ENCODE measurements around the gene REXO5. TPM values are rescaled to one million over a fixed set of nuclear protein-coding genes. Genes with fewer than 3 reads are reported as not detected.
A peak's percentile ranks its signal among the peaks of the same experiment; 100 is the strongest.
"Not testable (repeated sequence)": the region's sequence is repeated elsewhere in the genome, so short reads cannot be mapped to it uniquely, and the experiment has no call there.

REXO5 gene
- total RNA-seq, 4 donors from 2014 or later = 1.5 to 5.9 (median 4.1) TPM

- TF ChIP-seq CTCF (IDR thresholded peaks at IDR 0.05) = no peak
- no peak for TF ChIP-seq POLR2A (IDR thresholded peaks at IDR 0.05)
- TF ChIP-seq EP300 (IDR thresholded peaks at IDR 0.05) = no peak
- WGBS, 2 donors = 22% methylated on average over 10 of the region's 10 CpGs
- DNase-seq (ENCODE audit: low spot score in 2 of 2) = peak in 1 of 2 donors; percentile 53
- no peaks in the 10 kb centered on the region for H3K9me3 ChIP-seq
- H3K27ac ChIP-seq = peak within 1 kb of the TSS in 3 of 4 donors; percentile 40 to 72 (median 60)
- H3K4me1 ChIP-seq = peaks cover 0 to 4% (median 0%) of the 10 kb centered on the region in 4 donors
- H3K27me3 ChIP-seq = no peaks in the 10 kb centered on the region
- H3K4me3 ChIP-seq = peak within 1 kb of the TSS; percentile 17 to 44 (median 32)
- H3K36me3 ChIP-seq = no peaks in the 10 kb centered on the region
These were observed 42.7 kb upstream of the REXO5 start, which contains the start of gene ACSM3 for GRCh38 chr16:20763461-20764232. ACSM3 (plus strand) TSS chr16:20764014; CDS start chr16:20770035, 6,021 bp downstream.

- not testable (repeated sequence) for H3K27me3 ChIP-seq; H3K4me1 ChIP-seq; H3K4me3 ChIP-seq; H3K27ac ChIP-seq; H3K36me3 ChIP-seq; DNase-seq (ENCODE audit: low spot score in 2 of 2); H3K9me3 ChIP-seq
- WGBS, 2 donors = 79 to 86% methylated on average over 1 of the region's 1 CpG
These were observed 41.9 kb upstream of the REXO5 start for GRCh38 chr16:20764448-20764847.

DNA sequence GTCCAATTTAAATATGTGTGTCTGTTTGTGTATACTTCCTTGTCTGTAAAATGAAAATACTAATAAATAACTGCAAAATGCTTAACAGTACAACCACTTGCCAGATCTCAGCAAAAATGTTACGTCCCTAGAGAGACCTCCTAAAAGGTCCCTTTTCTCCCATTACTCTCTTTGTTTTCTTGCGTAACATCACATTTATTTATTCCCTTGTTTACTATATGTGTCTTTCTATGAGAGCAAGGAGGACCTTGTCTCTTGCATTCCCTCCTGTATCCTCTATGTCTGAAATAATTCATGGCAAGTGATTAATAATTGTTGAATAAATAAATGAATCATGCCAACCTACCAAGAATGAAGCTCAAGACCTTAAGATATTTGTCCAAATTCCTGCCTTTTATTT is 40.6 kb upstream of the REXO5 start:
- no peaks in the 10 kb centered on the region for H3K36me3 ChIP-seq
- H3K9me3 ChIP-seq = no peaks in the 10 kb centered on the region
- DNase-seq (ENCODE audit: low spot score in 2 of 2) = no peak
- 85 to 93% methylated on average over 2 of the region's 2 CpGs for WGBS, 2 donors
- H3K4me3 ChIP-seq = no peak overlapping the region
- no peaks in the 10 kb centered on the region for H3K27me3 ChIP-seq
- peaks cover 0 to 4% (median 0%) of the 10 kb centered on the region in 4 donors for H3K4me1 ChIP-seq
- TF ChIP-seq POLR2A (IDR thresholded peaks at IDR 0.05) (no peak), CTCF (IDR thresholded peaks at IDR 0.05) (no peak), EP300 (IDR thresholded peaks at IDR 0.05) (no peak)
- H3K27ac ChIP-seq = no peak overlapping the region

DNA sequence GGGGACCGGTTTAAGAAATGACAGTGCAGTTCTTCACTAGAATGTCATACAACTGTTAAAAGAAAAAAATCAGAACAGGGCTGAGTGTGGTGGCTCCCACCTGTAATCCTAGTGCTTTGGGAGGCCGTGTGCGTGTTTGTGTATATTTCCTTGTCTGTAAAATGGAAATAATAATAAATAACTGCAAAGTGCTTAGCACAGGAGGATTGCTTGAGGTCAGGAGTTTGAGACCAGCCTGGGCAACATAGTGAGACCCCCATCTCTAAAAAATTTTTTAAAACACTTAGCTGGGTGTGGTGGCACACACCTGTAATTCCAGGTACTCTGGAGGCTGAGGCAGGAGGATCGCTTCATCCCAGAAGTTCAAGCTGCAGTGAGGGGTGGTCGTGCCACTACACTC is 40.0 kb upstream of the REXO5 start:
- H3K27me3 ChIP-seq = no peaks in the 10 kb centered on the region
- no peak for DNase-seq (ENCODE audit: low spot score in 2 of 2)
- no peaks in the 10 kb centered on the region for H3K9me3 ChIP-seq
- H3K4me1 ChIP-seq = peaks cover 0 to 4% (median 0%) of the 10 kb centered on the region in 4 donors
- H3K27ac ChIP-seq = no peak overlapping the region
- WGBS, 2 donors = 93 to 95% methylated on average over 5 of the region's 5 CpGs
- TF ChIP-seq POLR2A (IDR thresholded peaks at IDR 0.05) = no peak
- H3K4me3 ChIP-seq = no peak overlapping the region
- H3K36me3 ChIP-seq = no peaks in the 10 kb centered on the region

GRCh38 chr16:20767577-20767976 is 38.8 kb upstream of the REXO5 start:
- DNase-seq (ENCODE audit: low spot score in 2 of 2) = no peak

More at GRCh38 chr16:20767577-20767976, 38.8 kb upstream of the REXO5 start:
- Histone ChIP-seq H3K4me1 (peaks cover 0 to 4% (median 0%) of the 10 kb centered on the region in 4 donors), H3K27me3 (no peaks in the 10 kb centered on the region), H3K9me3 (peaks cover 0 to 2% (median 0%) of the 10 kb centered on the region in 4 donors), H3K36me3 (no peaks in the 10 kb centered on the region), H3K4me3 (no peak overlapping the region), H3K27ac (no peak overlapping the region)
- TF ChIP-seq CTCF (IDR thresholded peaks at IDR 0.05) (no peak), EP300 (IDR thresholded peaks at IDR 0.05) (no peak), POLR2A (IDR thresholded peaks at IDR 0.05) (no peak)
